HG03439 (cell line): Measurements from ENCODE around the gene RPL7A.
"Not testable (repeated sequence)": the region's sequence is repeated elsewhere in the genome, so short reads cannot be mapped to it uniquely, and the experiment has no call there.

Source experiments
- ATAC-seq: cut with Tn5 transposase; IDR thresholded peaks from one replicate; pipeline ENCODE4 v1.9.1; 2021; ENCODE audit warnings: mild to moderate bottlenecking, moderate library complexity; ENCODE audit not compliant: unreplicated experiment

The RPL7A gene

GRCh38 chr9:133327834-133328484, 20.1 kb upstream of the RPL7A start:
- no peak for ATAC-seq

GRCh38 chr9:133329306-133330156, 18.5 kb upstream of the RPL7A start:
- ATAC-seq, result not testable (repeated sequence)

- no peak for ATAC-seq
Measured at GRCh38 chr9:133331221-133331620, 16.8 kb upstream of the RPL7A start.

GRCh38 chr9:133331641-133332380, 16.2 kb upstream of the RPL7A start:
- no peak for ATAC-seq

GRCh38 chr9:133332381-133332730, 15.7 kb upstream of the RPL7A start:
- no peak for ATAC-seq

GRCh38 chr9:133333011-133333410, 15.0 kb upstream of the RPL7A start:
- no peak for ATAC-seq

GRCh38 chr9:133333566-133333965, 14.5 kb upstream of the RPL7A start:
- no peak for ATAC-seq

- ATAC-seq, result no peak
Measured at GRCh38 chr9:133334161-133334560, 13.9 kb upstream of the RPL7A start.

GRCh38 chr9:133334888-133335287, 13.1 kb upstream of the RPL7A start:
- not testable (repeated sequence) for ATAC-seq

GRCh38 chr9:133335924-133336811, 11.8 kb upstream of the RPL7A start, which contains the start of gene SURF6:
TSS of gene SURF6 (minus strand) at chr9:133336188. CDS start at chr9:133336132, 56 bp downstream.
- peak; percentile 75 for ATAC-seq

GRCh38 chr9:133339641-133340040, 8.4 kb upstream of the RPL7A start:
- no peak for ATAC-seq

- ATAC-seq, result no peak
Measured at GRCh38 chr9:133340256-133340655, 7.8 kb upstream of the RPL7A start.

- no peak for ATAC-seq
Measured at GRCh38 chr9:133340916-133341315, 7.1 kb upstream of the RPL7A start.

- ATAC-seq, result no peak
Measured at GRCh38 chr9:133341369-133342068, 6.5 kb upstream of the RPL7A start.

- ATAC-seq, result no peak
Measured at GRCh38 chr9:133342069-133342406, 6.0 kb upstream of the RPL7A start.

- no peak for ATAC-seq
Measured at GRCh38 chr9:133342570-133342969, 5.4 kb upstream of the RPL7A start.

- ATAC-seq, result no peak
Measured at GRCh38 chr9:133344071-133344470, 3.9 kb upstream of the RPL7A start.

GRCh38 chr9:133344979-133345378, 3.0 kb upstream of the RPL7A start:
- no peak for ATAC-seq

- no peak for ATAC-seq
Measured at GRCh38 chr9:133345596-133345995, 2.4 kb upstream of the RPL7A start.
